Umbilical cord (tissue), 2 donors: ENCODE measurements around the gene SPEF1. TPM values are rescaled to one million over a fixed set of nuclear protein-coding genes. Genes with fewer than 3 reads are reported as not detected.

ENCODE experiments used
- DNase-seq: peaks from one replicate; pipeline ENCODE4 v3.0.0-alpha.2; 2015; ENCODE audit warnings: low spot score
- total RNA-seq: library from RNA; depleted of rRNA; stranded (reverse); fragments of >200 nt; gene quantifications from one replicate; pipeline ENCODE4 v1.2.3, GENCODE V29; 2014; ENCODE audit warnings: low replicate concordance; ENCODE audit not compliant: insufficient read depth

SPEF1 gene
- total RNA-seq, 1 donor from 2014 or later: 0.72 TPM

DNA sequence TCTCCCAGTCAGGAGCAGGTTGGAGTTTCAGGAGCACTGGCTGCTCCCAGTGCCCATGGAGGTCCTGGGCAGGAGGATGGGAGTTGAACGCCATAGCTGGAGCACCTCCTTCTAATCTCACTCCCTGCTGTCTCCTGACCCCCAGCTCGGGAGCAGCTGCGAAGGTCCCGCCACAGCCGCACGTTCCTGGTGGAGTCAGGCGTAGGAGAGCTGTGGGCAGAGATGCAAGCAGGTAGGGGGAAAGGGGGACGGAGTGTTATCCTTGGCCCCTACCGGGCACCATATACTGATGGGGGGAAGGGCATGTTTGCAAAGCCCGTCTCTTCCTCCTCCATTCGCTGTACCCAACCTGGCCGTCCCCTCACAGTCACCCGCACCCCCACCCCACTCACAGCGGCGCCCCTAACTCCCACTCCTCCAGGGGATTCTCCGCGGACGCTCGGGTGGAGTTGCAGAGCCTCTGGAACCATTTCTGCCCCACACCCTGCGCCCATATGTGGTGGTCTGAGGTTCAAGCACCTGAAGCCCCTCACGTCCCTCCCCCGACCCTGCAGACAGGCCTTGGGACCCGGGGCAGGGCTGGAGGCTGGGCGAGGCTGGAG, 32.1 kb downstream of the SPEF1 start:
- no peak for DNase-seq

DNA sequence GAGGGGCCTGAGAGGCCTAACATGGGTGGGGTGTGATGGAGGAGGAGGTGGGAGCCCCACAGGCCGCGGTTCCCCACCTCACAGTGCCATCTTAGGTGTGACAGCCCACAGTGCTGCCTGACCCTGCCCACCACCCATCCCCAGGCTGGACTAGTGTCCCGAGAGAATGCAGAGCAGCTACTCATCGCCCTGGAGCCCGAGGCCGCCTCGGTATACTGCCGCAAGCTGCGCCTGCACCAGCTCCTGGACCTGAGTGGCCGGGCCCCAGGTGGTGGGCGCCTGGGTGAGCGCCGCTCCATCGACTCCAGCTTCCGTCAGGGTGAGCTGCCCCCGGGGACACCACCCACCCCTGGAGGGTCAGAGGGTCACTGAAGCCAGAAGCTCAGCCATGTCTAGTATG, 33.2 kb downstream of the SPEF1 start:
- DNase-seq: no peak

- DNase-seq: no peak
These were observed 33.8 kb downstream of the SPEF1 start for GRCh38 chr20:3747471-3747870.

- no peak for DNase-seq
These were observed 35.5 kb downstream of the SPEF1 start for GRCh38 chr20:3745686-3746173.

GRCh38 chr20:3744806-3745685, 36.2 kb downstream of the SPEF1 start:
- DNase-seq: no peak

GRCh38 chr20:3744037-3744436, 37.2 kb downstream of the SPEF1 start:
- DNase-seq: no peak

- DNase-seq: no peak
These were observed 38.0 kb downstream of the SPEF1 start for GRCh38 chr20:3743251-3743650.

- no peak for DNase-seq
These were observed 39.3 kb downstream of the SPEF1 start for GRCh38 chr20:3741836-3742458.

- DNase-seq: no peak
These were observed 40.5 kb downstream of the SPEF1 start for GRCh38 chr20:3740615-3741301.

- DNase-seq: no peak
These were observed 41.3 kb downstream of the SPEF1 start for GRCh38 chr20:3739926-3740451.

DNA sequence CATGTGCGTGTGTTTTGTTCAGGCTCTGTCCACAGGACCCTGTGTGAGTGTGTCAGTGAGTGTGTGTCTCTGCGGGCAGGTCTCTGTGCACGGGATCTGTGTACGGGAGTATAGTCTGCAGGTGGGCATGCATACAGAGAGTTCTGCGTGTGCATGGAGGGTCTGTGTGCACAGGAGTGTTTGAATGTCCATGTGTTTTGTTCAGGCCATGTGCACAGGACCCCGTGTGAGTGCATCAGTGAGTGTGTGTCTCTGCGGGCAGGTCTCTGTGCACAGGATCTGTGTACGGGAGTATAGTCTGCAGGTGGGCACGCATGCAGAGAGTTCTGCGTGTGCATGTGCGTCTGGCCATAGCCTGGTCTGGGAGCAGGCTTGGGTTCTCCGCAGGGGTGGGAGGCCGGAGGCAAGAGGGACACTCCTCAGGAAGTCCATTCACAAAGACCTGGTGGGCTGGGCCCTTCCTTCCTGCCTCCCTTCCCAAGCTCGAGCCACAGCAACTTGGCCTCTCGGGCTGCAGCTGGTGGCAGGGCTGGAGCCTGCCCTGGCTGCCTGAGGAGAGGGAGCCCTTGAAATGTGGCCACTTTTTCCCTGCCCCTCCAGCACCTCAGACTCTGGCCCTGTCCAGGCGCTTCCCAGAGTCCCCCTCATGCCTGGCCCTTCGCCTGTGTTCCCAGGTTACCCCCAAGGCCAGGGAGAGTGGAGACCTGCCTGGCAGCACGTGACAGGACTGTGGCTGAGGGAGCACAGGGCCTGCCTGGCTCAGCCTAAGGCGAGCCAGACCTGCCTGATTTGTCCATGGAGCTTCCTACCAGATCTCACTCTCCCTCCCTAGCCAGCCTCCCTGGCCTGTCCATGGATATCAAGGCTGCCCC, 42.0 kb downstream of the SPEF1 start:
- DNase-seq: no peak

GRCh38 chr20:3738111-3739053, 42.9 kb downstream of the SPEF1 start:
- DNase-seq: no peak

DNA sequence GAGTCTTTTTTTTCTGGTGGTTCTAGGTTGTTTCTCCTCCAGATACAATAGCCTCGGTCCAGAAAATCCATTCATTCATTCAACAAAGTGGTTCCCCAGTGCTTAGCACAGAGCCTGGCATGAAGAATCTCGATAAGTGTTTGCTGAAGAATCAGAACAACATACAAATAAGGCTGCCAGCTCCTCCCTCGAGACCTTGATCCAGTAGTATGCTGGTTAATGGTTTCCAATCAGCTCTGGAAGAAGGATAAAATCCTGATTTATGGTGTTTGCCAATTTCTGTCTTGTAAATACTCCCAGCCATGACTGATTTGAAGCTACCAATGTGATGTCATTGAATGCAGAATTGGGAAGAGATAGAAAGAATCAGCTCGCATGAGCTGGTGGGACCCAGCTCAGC, 45.5 kb downstream of the SPEF1 start:
- no peak for DNase-seq

DNA sequence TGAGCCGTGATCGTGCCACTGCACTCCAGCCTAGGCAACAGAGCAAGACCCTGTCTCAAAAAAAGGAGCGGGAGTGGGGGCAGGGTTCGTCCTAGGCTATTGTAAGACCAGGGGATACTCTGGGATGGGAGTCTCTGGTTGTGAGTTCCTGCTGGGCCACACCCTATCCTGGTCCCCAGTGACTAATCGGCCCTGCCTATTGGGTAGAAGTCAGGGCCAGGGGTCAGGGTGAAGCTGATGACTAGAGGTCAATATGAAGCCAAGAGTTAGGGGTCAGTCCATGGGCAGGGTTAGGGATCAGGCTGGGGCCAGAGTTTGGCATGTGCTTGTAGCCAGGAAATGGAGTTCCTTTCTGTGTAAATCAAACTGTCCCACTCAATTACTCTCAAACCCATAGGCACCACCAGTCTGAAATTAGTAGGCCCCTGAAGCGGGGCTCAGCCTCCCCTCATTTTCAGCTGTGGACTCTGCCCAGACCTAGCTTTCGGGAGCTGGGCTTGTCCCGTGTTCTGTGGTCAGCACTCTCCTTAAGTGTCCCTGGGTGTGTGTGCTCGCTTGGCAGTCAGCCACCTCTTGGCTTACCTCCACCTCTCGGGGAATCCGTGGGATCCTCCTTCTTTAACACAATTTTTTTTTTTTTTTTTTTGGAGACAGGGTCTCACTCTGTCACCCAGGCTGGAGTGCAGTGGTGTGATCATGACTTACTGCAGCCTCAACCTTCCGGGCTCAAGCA, 47.0 kb downstream of the SPEF1 start:
- no peak for DNase-seq

DNA sequence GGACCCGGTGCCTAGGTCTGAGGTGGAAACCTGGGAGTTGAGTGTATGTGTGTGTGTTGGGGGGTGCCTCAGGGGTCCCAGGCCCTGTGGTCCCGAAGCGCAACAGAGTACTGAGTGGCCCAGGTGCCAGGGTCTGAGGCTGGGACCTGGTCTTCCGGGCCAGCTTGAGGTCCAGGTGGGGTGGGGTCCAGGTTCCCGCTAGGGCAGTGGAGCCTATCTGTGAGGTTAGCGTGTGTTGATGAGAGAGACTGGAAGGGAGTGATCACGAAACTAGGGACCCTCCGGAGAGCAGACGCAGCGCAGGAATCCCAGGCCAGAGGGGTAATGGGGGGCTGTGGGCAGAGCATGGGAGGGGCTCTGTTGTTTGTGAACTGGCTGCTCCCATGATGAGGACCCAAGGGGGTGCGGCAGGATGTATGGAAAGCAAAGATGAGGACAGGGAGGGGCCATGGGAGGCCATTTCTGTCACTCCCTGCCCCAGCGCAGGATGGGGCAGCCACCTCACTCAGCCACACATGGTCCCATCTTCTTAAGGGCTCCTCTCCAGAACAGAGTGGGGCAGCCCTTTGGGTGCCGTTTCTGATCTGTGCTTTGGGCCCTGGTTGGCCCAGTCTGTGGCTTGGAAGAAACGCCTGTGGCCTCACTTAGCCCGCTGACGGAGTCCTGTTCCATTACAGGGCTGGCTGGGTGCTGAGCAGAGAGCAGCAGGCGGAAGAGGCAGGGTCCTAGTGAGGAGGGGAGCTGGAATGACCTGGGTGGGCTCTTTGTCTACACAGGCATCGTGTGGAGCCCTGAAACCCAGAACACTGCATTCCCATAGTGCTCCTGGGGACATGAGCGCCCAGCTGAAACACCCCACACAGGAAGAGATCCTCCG, 47.9 kb downstream of the SPEF1 start:
- DNase-seq: no peak

DNA sequence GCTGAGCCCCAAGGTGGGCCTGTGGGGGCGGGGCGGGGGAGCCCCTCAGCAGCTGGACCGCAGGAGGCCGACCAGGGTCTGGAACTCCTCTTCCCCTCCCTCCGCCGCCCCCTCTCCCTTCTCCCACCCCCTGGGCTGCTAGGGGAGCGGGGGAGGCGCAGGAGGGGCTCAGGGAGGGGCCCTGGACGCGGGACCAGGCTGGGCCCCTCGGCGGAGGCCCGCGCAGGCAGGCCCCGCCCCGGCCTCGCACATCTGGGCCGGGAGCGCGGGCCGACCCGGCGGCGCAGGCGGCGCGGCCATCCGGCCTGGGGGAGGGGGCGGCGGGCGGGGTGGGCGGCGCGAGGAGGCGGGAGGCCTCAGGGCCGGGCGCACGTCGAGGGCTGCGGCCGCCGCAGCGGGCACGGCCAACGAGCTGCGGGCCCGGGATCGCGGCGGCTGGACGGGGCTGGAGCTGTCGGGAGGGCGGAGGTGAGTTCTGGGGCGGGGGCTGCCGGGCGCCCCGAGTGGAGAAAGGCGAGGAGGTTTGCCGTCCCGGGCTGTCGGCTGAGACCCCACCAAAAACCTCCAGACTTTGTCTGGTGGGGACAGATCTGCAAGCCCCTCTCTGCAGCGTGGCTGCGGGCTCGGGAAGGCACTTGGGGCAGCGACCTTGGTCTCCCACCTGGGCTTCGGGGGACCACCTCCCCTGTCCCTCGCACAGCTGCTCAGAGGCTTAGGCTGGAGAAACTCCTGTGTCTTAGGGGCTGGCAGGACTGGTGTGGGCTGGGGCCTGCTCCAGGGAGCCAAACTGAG, 48.7 kb downstream of the SPEF1 start, which contains the start of gene HSPA12B:
TSS of gene HSPA12B (plus strand) at position 359 of the 792 bp plus-strand sequence. CDS start 5,990 bp downstream, outside the sequence.
- peak; percentile 71 for DNase-seq

DNA sequence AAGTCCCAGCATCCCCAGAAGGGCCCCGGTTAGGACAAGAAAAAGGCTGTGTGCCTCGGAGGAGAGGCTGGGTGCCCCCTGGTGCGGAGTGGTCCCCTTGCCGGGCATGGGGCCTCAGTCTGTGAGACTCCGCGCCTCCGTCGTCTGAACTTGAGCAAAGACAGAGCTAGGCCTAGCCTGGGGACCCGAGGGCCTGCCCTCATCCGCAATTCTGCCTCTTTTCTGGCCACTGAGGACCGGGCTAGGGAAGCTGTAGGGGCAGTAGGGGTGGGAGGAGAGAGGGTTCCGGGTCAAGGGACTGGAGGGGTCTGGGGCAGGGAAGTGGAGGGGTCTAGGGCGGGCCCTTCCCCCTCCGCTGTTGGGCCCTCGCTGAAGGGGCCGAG, 49.3 kb downstream of the SPEF1 start:
- DNase-seq: no peak
